Embryonic facial prominence (tissue), 1 donor: Measurements from ENCODE around the gene RPS19.
"Not testable (repeated sequence)": the region's sequence is repeated elsewhere in the genome, so short reads cannot be mapped to it uniquely, and the experiment has no call there.

Experiments used
- DNase-seq: peaks from one replicate; pipeline ENCODE4 v3.0.0-alpha.2; 2016; ENCODE audit errors: extremely low spot score

The RPS19 gene

GRCh38 chr19:41860419-41861115 lies 512 bp downstream of the RPS19 start:
- DNase-seq: no peak

GRCh38 chr19:41861116-41861768 lies 1.2 kb downstream of the RPS19 start:
- no peak for DNase-seq

- no peak for DNase-seq
Observed at GRCh38 chr19:41861846-41862245, 1.8 kb downstream of the RPS19 start.

GRCh38 chr19:41862445-41862986 lies 2.5 kb downstream of the RPS19 start:
- DNase-seq: no peak

- no peak for DNase-seq
Observed at GRCh38 chr19:41863209-41863931, 3.3 kb downstream of the RPS19 start.

- DNase-seq: no peak
Observed at GRCh38 chr19:41864374-41864773, 4.3 kb downstream of the RPS19 start.

GRCh38 chr19:41866284-41866683 lies 6.2 kb downstream of the RPS19 start:
- no peak for DNase-seq

GRCh38 chr19:41868120-41868988 lies 8.3 kb downstream of the RPS19 start:
- DNase-seq: no peak

GRCh38 chr19:41868989-41869300 lies 8.9 kb downstream of the RPS19 start:
- no peak for DNase-seq

- DNase-seq: no peak
Observed at GRCh38 chr19:41869374-41869955, 9.4 kb downstream of the RPS19 start.

- DNase-seq: no peak
Observed at GRCh38 chr19:41870401-41870873, 10.4 kb downstream of the RPS19 start.

GRCh38 chr19:41871573-41872383 lies 11.7 kb downstream of the RPS19 start:
- DNase-seq: no peak

GRCh38 chr19:41872384-41872774 lies 12.3 kb downstream of the RPS19 start:
- DNase-seq: no peak

- DNase-seq: no peak
Observed at GRCh38 chr19:41872775-41873647, 13.0 kb downstream of the RPS19 start.

- not testable (repeated sequence) for DNase-seq
Observed at GRCh38 chr19:41875973-41876372, 15.9 kb downstream of the RPS19 start.

- DNase-seq: no peak
Observed at GRCh38 chr19:41876847-41877832, 17.1 kb downstream of the RPS19 start, which contains the start of gene CD79A. TSS of gene CD79A (plus strand) at chr19:41877279. CDS start at chr19:41877305, 26 bp downstream.

GRCh38 chr19:41877916-41878905 lies 18.2 kb downstream of the RPS19 start:
- DNase-seq: no peak
